Heart left ventricle (tissue), 13 donors: ENCODE data around the gene FAF1.

ENCODE experiments used
- CTCF ChIP-seq, 12 donors: fragments of 200-600 bp; sonication (generic) in 4 of 12; IDR thresholded peaks; one replicate each; pipeline versions ENCODE4 v1.5.0 to v1.8.0; 2018 to 2022; ENCODE audit warnings: antibody characterized with exemption in 12 of 12, mild to moderate bottlenecking in 5 of 12
- POLR2A ChIP-seq, 2 donors: fragments of 450-650 bp; IDR thresholded peaks; one replicate each; pipeline ENCODE4 v1.6.1; 2017; ENCODE audit warnings: antibody characterized with exemption in 2 of 2, mild to moderate bottlenecking in 2 of 2, moderate library complexity in 2 of 2
- donor health status: ischemic (EF 13 %, LVEDD 7.1; RV severe dilation, severe dysfunction).
- donor health status: DM: no; HTN: yes; CAD: no.
- donor health status: DM: no; HTN: no; CAD: no.
- donor health status: ischemic (EF 25% LVEDD 6.9; RV normal size, moderate dysfunction).
- donor health status: ischemic (EF 25% LVEDD 5.7; RV mildly dilated, moderate dysfunction).
- donor health status: ischemic (EF 35%, LVEDD 5.7; RV mildly dilated, moderate dysfunction).
- donor health status: nonischemic (EF 11% LVEDD 7.7; RV severe dilation, severe dysfunction).
- donor health status: DM: yes; HTN: yes; CAD: no.
- donor health status: PGD.
- donor health status: ischemic (EF 29% LVEDD 5.4; RV normal size, mild dysfunction).
- donor health status: nonischemic (EF 23%, LVEDD 6.1; RV moderate dilation, normal function).

- TF ChIP-seq CTCF (IDR thresholded peaks at IDR 0.05) (no peak), POLR2A (IDR thresholded peaks at IDR 0.05) (no peak)
These were observed 132.5 kb downstream of the FAF1 start for GRCh38 chr1:50827546-50827945.
